Body of pancreas (tissue), 4 donors: ENCODE results near the gene CRACR2B. TPM values are rescaled to one million over a fixed set of nuclear protein-coding genes. Genes with fewer than 3 reads are reported as not detected.
A peak's percentile ranks its signal among the peaks of the same experiment; 100 is the strongest.

ENCODE experiments used
- ATAC-seq: fragments of 150-250 bp; one replicate; pipeline ENCODE4 v1.9.1; 2016
- DNase-seq, 4 donors: peaks; one replicate each; pipeline ENCODE4 v3.0.0-alpha.2; 2019
- H3K27ac ChIP-seq, 4 donors: fragments of 200-600 bp; sonication (generic); 1 replicate in 3 of 4; 2 replicates in 1 of 4; pipeline versions ENCODE4 v1.5.1 to v1.6.1; 2016 to 2019; ENCODE audit warnings: mild to moderate bottlenecking in 1 of 4, mixed read lengths in 1 of 4, moderate library complexity in 1 of 4
- H3K27me3 ChIP-seq, 2 donors: fragments of 200-600 bp; sonication (generic); one replicate each; pipeline ENCODE4 v1.6.0; 2016; ENCODE audit warnings: mild to moderate bottlenecking in 1 of 2
- H3K36me3 ChIP-seq, 2 donors: fragments of 200-600 bp; sonication (generic); replicated peaks in 1 of 2; 2 replicates each; pipeline ENCODE4 v1.5.1; 2016; ENCODE audit warnings: low read depth in 2 of 2; ENCODE audit not compliant: insufficient read depth in 1 of 2
- H3K4me1 ChIP-seq: fragments of 200-600 bp; sonication (generic); one replicate; pipeline ENCODE4 v1.6.0; 2016
- H3K4me3 ChIP-seq, 2 donors: fragments of 200-600 bp; sonication (generic); 1 replicate in 1 of 2; 2 replicates in 1 of 2; pipeline ENCODE4 v1.5.1; 2016 to 2019
- H3K9me3 ChIP-seq, 3 donors: fragments of 200-600 bp; sonication (generic); 1 replicate in 2 of 3; 2 replicates in 1 of 3; pipeline ENCODE4 v1.5.1; 2016
- POLR2A ChIP-seq, 3 donors: fragments of 450-650 bp; IDR thresholded peaks; one replicate each; pipeline ENCODE4 v1.6.1; 2016; ENCODE audit warnings: antibody characterized with exemption in 3 of 3, mild to moderate bottlenecking in 2 of 3
- WGBS, 2 donors: methylation state at CpG; one replicate each; pipeline ENCODE4 v1.1.5; 2017; 5-methylcytosine and 5-hydroxymethylcytosine counted together
- intact Hi-C: fragments of 100-400 bp; cut with DNase I; formaldehyde crosslinking; loops from one replicate; pipeline ENCODE4 v1.15.1; 2023
- total RNA-seq, 2 donors: library from RNA; depleted of rRNA; stranded (reverse); fragments of >200 nt; gene quantifications; one replicate each; pipeline ENCODE4 v1.1.0, GENCODE V29; 2016
- TF ChIP-seq, protein P1 (sequence below), 7 experiments: fragments of 450-650 bp in 4 of 7; fragments of 200-600 bp in 3 of 7; sonication (generic) in 3 of 7; IDR thresholded peaks; one replicate each; pipeline ENCODE4 v1.5.1; 2016 to 2019; ENCODE audit warnings: antibody characterized with exemption in 7 of 7

CRACR2B gene
- total RNA-seq = 100 to 1,000 TPM; 134 to 368 TPM

DNA sequence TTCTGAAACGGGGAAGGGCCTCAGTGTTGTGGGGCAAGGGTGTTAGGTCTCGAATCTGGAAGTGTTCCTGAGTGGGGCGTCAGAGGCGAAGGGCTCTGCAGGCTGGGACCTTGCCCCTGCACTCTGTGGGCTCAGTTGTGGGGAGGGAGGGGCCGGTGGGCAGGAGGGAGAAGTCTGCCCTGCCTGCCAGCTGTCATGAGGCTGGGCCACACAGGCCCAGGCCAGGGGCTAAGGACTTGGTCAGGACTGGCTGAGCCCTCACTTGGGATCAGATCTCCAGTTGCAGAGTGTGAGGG lies at the start of gene CRACR2B:
CRACR2B (plus strand) TSS at position 23 of the 296 bp plus-strand sequence. CDS start 689 bp downstream, outside the sequence.
- no peak for DNase-seq

GRCh38 chr11:778976-779954 lies 48.5 kb upstream of the CRACR2B start:
- H3K4me1 ChIP-seq = peaks cover 48% of the 10 kb centered on the region
- H3K4me3 ChIP-seq = no peak overlapping the region
- no peak overlapping the region for H3K27ac ChIP-seq
- H3K27me3 ChIP-seq = no peaks in the 10 kb centered on the region
- no peaks in the 10 kb centered on the region for H3K36me3 ChIP-seq
- intact Hi-C loops = no loop called here
- no peak for TF ChIP-seq POLR2A (IDR thresholded peaks at IDR 0.05)
- TF ChIP-seq, protein P1, sequence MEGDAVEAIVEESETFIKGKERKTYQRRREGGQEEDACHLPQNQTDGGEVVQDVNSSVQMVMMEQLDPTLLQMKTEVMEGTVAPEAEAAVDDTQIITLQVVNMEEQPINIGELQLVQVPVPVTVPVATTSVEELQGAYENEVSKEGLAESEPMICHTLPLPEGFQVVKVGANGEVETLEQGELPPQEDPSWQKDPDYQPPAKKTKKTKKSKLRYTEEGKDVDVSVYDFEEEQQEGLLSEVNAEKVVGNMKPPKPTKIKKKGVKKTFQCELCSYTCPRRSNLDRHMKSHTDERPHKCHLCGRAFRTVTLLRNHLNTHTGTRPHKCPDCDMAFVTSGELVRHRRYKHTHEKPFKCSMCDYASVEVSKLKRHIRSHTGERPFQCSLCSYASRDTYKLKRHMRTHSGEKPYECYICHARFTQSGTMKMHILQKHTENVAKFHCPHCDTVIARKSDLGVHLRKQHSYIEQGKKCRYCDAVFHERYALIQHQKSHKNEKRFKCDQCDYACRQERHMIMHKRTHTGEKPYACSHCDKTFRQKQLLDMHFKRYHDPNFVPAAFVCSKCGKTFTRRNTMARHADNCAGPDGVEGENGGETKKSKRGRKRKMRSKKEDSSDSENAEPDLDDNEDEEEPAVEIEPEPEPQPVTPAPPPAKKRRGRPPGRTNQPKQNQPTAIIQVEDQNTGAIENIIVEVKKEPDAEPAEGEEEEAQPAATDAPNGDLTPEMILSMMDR (IDR thresholded peaks at IDR 0.05) = no peak
- DNase-seq (peak in 1 of 4 donors; percentile 11), ATAC-seq (no peak)
- WGBS, 2 donors = 84 to 93% methylated on average over 7 to 21 of the region's 23 CpGs
- no peaks in the 10 kb centered on the region for H3K9me3 ChIP-seq

More for the DNA sequence above, at the start of gene CRACR2B:
- peak; percentile 1 for ATAC-seq
- peak within 1 kb of the TSS; percentile 36 to 42 for H3K4me3 ChIP-seq
- H3K27me3 ChIP-seq = no peaks in the 10 kb centered on the region
- no peaks in the 10 kb centered on the region for H3K9me3 ChIP-seq
- peak within 1 kb of the TSS; percentile 92 to 100 (median 95) for H3K27ac ChIP-seq
- TF ChIP-seq, protein P1 (IDR thresholded peaks at IDR 0.05) = no peak
- TF ChIP-seq POLR2A (IDR thresholded peaks at IDR 0.05) = peak; percentile 4 to 41 (median 30)
- peaks cover 0 to 2% of the 10 kb centered on the region in 2 donors for H3K36me3 ChIP-seq
- peaks cover 94% of the 10 kb centered on the region for H3K4me1 ChIP-seq
- intact Hi-C loops = no loop called here
- WGBS, 2 donors = 0 to 20% methylated on average over 1 to 5 of the region's 5 CpGs

DNA sequence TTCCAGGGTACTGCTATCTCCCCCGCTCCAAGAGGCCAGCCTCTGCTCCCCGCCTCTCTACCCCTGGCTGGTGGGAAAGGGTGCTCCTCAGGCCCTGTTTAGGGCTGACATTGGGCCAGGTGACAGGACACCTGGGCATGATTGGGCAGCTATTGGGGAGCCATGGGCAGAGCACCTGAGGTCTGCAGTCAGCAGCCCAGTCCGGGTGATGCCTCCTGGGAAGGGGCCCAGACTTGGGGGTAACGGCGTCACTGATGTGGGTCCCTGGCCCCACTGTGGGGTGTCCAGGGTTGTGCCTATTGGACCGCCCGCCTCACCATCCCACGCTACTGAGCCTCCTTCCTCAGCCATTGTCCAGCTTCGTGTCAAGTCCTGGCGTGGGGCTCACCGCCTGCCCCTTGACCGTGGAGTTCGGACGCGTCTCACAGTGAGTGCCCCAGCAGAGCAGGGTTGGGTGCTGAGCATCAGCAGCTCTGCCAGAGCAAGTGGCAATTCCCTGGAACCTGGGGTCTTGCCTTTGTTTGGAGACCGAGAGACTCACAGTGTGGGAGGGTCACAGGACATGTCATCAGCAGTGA lies 47.7 kb upstream of the CRACR2B start:
- peaks cover 44% of the 10 kb centered on the region for H3K4me1 ChIP-seq
- no peak overlapping the region for H3K27ac ChIP-seq
- intact Hi-C loops = no loop called here
- no peaks in the 10 kb centered on the region for H3K27me3 ChIP-seq
- no peaks in the 10 kb centered on the region for H3K9me3 ChIP-seq
- no peaks in the 10 kb centered on the region for H3K36me3 ChIP-seq
- H3K4me3 ChIP-seq = no peak overlapping the region
- ATAC-seq = no peak
- TF ChIP-seq, protein P1 (IDR thresholded peaks at IDR 0.05) = no peak
- DNase-seq = peak in 1 of 4 donors; percentile 9
- 94 to 95% methylated on average over 14 of the region's 16 CpGs for WGBS, 2 donors

GRCh38 chr11:782264-783174 lies 45.2 kb upstream of the CRACR2B start:
- no peaks in the 10 kb centered on the region for H3K9me3 ChIP-seq
- H3K27me3 ChIP-seq = no peaks in the 10 kb centered on the region
- TF ChIP-seq, protein P1 (IDR thresholded peaks at IDR 0.05) = no peak
- no peak for TF ChIP-seq POLR2A (IDR thresholded peaks at IDR 0.05)
- ATAC-seq = no peak
- peaks cover 27% of the 10 kb centered on the region for H3K4me1 ChIP-seq
- WGBS, 2 donors = 37 to 82% methylated on average over 14 to 28 of the region's 36 CpGs
- H3K27ac ChIP-seq = peak overlapping the region in 2 of 4 donors; percentile 29 to 61
- intact Hi-C loops = no loop called here
- no peak overlapping the region for H3K4me3 ChIP-seq
- peak in 1 of 4 donors; percentile 4 for DNase-seq
- H3K36me3 ChIP-seq = no peaks in the 10 kb centered on the region
